NCI-H82 treated with DMSO at 0.1 percent for 48 hours (cell line): ENCODE results near the gene C19orf44.

Experiments used
- DNase-seq: peaks from one replicate; lab custom pipeline; 2025; ENCODE audit not compliant: unreplicated experiment; lab: John Stamatoyannopoulos, UW

The C19orf44 gene

DNA sequence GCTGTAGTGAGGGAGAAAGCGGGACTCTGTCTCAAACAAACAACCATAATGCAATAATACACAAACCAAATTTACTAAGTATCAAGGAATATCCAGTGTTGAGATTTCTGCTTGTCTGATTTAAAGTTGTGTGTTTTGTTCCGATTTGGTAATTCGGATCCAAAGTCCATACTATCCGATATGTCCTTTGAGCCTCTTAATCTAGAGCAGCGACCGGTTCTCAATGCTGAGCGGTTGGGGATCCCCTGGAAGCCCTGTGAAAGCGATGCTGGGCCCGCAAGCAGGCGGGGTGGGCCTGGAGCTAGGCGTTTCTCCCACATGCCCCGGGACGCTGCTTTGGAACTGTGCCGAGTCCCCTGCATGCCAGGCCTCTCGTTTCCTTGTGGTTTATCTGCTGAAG, 20.2 kb downstream of the C19orf44 start:
- DNase-seq = no peak

DNA sequence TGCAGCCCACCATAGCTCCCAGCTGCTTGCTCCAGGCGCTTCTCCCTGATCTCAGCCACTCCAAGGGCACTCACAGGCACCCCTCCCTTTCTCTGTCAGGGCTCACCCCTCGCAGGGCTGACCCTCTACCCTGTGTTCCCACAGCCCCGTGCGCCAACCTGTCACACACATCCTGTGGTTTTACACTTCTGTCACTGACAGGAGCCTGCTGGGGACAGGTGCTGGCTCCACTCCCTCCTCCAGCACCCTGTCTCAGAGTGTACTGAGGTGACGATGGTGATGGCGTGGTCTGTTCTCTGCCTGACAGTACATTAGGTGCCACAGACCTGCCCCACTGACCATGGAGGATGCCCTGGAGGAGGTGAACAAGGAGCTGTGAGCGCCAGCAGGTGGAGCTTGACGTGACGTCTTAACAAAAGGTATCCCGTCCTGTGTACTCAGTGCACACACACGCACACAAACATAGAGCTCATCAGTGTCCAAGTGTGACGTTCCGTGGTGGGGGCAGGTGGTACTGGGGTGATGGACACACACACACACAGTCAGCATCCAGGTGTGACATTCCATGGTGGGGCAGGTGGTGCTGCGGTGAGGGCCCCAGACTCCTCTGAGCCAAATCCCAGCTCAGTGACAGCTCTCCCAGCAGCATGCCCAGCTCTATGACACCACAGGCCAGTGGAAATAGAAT, 20.9 kb downstream of the C19orf44 start:
- no peak for DNase-seq

DNA sequence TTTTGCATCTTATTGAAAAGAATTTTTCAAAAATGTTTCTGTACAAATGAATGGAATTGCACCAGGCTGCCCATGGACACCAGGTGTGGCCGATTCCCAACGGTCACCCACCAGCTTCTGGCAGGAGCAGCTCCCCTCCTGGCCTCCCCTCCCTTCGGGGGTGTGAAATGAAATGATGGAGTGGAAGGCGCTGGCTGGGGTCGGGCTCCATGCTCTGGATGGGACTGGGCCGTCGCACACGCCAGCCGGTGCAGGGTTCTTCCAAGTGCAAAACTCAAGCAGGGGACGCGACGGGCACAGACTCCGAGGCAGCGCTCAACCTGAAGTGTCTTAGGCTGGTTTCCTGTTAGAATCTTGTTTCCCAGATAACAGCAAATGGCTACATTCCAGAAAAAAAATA, 21.9 kb downstream of the C19orf44 start:
- DNase-seq = no peak

DNA sequence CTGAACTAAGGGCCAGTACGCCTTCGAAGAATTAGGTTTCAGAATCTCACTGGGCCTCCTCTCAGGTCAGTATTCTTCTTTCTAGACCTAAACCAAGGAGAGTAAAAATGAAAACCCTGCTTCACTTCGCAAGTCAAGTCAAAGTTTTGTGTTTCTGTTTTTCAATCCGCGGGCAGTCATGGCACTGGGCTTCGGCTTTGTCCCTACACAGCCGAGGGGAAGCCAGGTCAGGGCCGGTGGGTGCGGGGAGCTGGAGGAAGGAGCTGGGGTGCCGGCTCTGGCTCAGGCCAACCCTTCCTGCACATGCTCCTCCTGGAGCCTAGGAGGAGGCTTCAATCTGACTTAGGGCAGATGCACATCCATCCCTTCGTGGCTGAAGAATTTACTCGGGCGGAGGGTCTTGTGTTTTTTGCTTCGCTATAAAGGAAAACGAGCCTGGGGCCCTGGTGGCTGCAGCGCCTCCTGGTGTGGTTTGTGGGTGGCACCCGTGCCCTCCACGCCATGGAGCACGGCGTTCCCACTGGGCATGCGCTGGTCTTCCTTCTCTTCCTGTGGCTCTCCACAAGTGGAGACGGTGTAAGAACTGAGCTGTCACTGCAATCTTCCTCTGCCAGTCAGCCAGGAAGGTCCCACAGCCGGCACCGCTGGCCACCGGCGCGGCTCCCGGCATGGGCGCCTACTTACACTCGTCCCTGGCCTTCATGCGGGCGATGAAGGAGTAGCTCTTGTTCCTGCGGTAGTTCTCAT, 22.5 kb downstream of the C19orf44 start:
- DNase-seq = no peak

DNA sequence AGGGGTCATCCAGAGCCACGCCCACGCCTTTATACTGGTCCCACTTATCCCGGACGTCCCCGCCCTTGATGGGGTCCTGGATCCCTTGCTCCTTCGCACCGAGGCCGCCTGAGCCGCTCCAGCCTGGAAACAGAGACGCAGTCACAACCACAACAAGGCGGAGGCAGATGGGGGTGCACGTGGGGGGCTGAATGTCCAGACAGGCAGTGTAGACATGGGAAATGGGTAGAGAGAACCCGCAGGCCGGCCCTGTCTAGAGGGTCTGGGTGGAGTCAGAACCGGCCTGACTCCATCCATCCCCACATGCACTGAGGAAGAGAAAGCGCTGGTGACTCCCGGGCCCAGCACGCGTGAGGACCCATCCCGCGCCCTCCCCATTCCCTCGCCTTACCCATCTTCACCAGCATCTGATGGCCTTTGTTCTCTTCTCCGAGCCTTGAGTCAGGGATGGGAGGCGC, 23.1 kb downstream of the C19orf44 start:
- DNase-seq = no peak

DNA sequence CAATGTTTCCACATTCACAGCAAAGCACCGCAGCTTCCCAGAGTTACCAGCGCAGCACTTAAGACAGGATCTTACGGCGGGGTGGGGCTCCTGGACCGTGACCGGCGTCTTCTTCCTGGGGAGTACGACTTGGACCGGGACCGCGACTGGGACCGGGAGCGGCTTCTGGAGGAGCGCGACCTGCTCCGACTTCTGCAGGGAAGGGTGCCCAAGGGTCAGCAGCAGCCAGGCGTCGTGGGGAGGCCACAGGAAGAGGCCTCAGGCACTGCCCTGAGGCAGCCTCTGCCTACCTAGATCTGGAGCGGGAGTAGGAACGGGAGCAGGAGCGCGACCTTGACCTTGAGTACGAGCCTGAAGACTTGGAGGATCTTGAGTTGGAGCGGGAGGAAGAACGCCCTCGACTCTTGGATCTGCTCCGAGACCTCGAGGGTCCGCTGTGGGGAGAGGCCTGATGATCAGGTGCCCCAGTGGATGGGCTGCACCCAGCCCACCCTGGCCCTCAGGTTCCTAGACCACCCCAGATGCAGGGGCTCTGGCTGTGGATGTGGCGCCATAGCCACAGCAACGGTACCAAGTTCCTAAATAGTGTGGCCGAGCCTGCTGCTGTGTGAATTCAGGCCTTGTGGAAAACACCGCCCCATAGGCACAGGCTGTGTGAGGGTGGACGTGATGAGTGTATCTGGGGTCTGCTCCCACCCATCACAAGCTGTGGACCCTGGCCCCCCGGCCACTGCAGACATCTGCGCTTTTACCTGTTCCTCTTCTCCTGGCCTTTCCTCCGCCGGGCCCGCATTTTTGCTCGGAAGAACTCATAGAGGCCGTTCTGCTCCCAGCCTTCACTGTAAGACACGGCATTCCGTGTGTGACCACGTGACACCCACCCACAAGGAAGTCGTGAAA, 24.1 kb downstream of the C19orf44 start:
- no peak for DNase-seq

DNA sequence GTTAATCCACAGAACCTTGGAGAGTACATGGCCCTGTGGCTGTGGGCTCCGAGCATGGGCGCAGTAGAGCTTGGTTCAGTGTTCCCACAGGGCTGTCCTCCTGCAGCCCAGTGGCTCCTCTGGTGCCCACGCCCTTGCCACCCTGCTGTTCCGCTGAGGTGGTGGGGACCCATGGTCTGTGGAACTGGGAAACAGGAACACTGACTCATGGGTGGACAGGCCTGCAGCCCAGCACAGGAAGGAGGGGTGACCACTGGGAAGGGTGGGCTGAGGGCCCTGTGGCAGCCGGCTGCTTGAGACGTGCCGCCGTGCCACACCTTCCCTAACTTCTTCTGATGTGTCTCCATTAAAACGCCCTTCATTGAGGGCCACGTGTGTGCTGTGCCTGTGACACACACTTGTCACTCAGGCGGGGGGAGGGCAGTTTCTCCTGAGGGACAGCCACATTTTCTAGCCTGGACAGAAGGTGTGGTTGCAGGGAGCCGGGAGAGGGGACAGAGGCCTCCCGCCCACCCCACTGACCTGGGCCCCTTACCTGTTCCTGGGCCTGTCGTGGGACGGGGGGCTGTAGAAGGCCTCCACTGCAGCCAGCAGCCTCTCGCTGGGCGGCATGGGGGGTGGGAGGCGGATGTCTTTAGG, 24.9 kb downstream of the C19orf44 start:
- DNase-seq = no peak

DNA sequence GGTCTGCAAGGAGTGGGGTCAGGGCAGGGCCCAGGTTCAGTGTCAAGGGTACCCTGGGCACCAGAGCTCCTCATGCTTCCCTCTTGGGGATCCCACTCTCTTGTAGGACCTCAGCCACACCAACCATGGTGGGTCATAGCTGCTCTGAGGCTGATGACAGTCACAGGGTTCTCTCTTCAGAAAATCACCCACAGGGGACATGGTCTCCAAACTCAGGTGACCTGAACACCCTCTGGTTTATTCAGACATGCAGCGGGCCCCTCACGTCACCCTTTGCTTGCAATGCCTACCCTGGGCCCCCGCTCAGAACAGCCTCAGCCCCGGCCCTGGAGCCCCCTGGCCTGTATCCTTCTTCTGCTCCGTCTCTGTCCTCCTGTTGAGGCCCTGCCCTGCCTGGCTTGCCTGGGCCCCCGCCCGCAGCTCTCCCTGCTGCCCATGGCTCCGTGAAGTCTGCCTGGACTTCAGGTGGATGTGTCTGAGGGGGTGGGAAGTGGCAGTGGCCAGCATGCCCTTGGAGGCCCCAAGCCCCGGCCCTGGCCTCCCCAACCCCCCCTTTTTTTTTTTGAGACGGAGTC, 25.6 kb downstream of the C19orf44 start:
- DNase-seq = no peak

DNA sequence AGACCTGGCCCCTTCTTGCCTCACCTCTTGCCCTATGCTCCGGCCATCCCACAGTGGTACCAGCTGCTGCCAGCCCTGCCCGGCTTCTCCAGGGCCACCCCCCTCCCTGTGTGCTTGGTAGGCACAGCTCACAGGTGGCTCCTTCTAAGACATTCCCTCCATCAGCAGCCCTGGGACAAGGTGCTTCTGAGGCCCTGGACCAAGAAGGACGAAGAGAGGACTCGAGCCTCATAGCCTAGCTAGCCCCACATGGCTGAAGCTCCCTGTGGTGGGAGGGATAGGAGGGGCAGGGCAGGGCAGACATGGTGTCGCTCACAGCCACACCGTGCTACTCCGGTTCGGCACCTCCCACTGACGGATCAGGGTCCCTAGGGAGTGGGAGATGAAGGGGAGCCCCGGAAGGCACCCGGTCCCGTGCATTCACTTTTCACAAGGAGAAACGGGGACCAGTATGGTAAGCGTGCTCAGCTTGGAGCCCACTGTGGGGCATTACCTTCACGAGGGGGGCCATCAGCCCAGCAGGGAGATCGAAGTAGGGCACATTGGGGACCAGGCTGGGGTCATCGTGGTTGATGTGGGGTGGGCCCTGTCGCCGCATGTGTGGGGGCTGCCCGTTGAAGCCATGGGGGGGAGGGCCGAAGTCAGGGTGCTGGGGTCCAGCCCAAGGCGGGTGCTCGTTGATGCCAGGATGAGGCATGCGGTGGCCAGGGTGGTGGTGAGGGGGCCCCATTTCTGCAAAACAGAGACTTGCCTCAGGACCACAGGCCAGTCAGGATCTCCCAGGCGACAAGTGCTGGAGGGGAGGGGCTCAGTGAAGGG, 26.6 kb downstream of the C19orf44 start:
- DNase-seq = no peak

DNA sequence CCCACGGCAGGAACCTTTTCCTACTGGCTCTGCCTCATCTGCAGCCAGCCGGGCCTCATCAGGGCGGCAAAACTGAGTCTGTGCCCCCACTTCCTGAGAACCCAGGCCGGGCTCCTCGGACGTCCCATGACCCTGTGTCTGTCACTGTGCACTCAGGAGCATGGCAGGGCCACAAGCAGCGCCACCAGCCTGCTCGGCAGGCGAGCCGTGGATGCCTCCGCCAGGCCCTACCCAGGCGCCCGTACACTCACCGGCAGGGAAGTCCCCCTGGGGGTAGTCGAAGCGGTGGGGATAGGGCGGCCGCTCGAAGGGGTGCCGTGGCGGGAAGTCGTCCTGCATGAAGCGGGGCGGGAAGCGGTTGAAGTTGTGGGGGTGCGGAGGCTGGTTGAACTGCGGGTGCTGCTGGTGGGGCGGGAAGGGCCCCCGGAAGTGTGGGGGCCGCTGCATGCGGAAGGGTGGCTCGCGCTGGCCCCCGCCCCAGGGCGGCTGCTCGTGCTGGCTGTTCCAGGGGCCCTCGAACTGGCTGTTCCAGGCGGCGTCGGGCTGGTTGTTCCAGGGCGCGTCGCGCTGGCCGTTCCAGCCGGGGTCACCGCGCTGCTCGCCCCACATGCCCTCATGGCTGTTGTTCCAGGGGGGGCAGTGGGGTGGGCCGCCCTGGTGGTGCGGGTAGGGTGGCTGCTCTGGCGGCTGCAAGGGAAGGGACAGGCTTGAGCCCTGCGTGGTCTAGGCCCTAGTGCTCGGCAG, 29.0 kb downstream of the C19orf44 start:
- no peak for DNase-seq

DNA sequence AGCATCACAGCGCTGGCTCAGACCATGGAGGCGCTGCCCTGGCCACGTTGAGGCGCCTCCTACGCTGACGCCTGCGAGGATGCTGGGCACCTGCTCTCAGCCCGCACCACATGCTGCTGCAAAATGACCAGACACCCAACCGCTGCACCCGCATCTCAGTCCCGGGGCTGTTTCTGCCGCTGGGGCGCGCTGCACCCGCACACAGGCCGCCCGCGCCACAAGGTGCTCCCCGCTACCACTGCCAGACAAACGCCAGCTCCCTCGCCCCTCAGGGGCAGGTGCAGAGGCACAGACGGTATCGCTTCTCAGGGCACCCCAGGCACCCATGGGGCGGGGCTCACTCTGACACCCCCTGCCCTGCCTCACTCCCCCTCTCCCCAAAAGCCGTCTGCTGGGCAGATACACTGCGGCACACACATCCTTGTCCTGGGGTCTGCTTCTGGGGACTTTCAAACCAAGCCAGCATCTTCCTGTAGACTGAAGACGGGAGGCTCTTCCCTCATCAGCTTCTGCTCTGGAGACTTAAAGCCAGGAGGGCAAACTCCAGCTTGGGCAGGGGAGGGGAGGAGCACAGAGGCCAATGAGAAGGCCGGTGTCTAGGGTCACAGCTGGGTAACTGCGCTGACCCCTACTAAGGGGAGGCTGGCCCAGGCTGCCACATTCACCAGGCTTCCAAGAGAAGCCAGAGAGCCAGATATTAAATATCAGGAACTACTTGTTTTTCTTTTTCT, 29.7 kb downstream of the C19orf44 start:
- DNase-seq = no peak

DNA sequence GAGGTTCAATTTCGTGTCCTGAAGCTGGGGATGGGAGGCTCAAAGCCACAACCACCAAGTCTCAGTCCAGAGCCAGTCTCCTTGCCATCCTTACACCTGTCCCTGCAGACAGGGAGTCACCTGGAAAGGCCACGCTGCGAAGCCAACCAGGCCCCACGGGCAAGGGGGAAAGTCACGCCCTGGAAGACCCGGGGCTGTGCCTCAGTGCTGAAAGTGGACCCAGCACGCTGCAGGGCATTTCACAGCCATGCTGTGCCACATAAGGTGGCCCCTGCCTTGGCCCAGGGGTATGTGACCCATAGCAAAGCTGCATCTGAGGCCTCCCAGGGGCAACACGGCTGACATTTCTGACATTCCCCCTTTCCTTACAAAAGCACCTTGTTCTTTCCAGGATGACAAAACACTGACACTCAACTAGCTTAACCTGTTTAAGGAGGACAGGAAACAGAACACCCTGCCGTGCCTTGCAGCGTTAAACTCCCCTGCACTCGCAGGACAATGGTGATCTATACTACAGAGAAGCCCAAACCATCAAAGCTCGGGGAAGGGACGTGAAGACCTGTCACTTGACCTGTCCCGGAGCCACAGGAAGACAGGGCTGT, 31.2 kb downstream of the C19orf44 start:
- DNase-seq = no peak

DNA sequence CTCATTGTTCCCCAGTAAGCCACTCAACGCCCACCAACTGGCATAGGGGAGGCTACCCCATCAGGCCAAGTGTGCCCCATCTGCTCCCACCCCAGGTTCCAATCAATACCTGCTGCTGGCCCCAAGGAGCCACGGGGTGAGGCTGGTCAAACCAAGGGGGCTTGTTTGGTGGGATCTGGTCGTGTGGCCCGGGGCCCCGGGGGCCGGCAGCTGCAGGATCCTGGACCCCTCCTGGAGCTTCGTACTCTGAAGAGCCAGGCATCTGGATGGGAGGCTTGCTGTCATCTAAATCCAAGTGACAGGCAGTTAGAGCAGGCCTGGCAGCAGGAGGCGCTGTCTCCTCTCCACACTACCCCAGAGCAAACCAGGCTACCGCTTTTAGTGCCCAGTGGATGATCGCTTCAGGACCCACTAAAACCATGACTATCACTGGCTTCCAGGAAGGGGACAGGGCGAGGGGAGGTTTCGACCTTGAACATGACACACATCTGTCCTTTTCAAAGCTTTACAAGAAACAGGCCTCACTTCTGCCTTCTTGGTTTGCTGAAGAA, 31.9 kb downstream of the C19orf44 start:
- no peak for DNase-seq

DNA sequence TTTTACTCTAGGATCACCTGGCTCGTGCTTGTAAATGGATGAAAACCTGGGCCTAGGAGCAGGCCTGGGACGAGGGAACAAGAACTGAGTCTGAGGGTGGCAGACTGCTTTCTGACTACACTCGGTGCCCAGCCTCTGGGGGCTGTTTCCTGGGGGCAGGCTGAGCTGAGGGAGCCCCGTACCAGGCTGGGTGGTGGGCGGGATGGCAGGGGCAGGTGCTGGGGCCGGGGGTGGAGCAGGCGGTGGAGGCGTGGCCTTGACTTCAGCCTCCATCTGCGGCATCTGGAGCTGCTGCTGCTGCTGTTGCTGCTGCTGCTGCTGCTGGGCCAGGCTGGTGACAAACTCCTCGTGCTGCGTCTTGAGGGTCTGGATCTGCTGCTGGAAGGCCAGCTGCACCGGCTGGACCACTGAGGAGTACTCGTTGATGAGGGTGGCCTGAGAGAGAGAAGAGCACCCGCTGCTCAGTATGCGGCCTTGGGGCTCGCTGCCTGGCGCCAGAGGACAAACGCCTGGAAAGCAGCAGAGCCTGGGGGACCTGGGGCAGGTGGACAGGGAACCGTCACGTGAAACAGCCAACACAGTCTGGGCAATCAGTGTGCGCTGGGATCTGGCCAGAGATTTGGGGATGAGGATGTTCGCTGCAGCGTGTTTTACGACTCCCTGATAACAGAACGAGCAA, 33.4 kb downstream of the C19orf44 start:
- no peak for DNase-seq

DNA sequence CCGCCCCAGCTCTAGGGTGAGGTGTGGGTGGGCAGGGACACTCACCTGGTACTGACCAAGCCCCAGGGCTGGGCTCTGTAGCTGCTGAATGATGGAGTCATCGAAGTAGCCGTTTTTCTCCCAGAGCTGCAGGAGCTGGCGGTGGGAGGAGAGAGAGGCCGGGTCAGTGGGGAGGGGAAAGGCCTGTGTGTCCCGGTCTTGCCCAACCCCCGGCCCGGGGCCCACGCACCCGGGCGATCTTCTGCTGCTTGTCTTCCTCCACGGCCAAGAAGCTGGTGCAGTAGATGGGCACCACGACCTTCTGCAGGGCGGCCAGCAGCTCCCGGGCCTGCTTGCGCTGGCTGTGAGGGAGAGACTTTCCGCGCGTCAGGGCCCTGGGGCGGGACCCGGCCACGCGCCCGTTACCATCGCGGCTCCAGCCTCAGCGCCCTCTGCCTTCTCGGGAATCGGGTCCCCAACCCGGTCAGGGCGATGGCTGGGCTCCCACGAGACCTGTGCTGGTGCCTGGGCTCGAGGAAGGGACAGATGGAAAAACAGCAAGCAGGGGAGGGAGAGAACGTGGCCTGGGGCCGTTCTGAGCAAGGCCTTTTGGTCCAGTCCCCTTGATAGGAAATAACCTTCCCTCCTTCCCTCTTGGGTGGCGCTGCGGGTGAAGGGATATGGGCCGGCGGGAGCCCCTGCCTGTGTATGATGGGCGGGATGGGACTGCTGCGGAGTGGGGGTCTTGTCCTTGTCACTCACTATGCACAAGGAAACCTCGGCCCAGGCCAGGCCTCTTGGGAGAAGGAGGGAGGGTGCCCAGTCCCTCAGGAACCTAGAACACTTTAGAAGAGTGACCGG, 34.6 kb downstream of the C19orf44 start:
- DNase-seq = no peak

DNA sequence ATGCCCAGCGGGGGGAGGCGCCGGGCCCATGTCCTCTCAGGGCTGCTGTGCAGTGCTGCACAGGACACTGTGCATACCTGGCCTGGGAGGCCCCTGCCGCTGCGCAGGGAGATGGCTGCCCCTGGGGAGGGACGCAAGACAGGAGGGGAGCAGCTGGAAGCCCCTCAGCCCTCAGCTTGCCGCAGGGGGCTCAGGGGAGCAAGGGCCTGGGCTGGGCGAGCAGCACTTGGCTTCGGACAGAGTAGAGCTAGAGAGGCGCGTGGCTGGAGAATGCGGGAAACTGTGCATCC, 35.1 kb downstream of the C19orf44 start:
- no peak for DNase-seq
